Pons (tissue), 1 donor: ENCODE results near the gene MUC4.
"Not testable (repeated sequence)": the region's sequence is repeated elsewhere in the genome, so short reads cannot be mapped to it uniquely, and the experiment has no call there.

Experiments used
- DNase-seq: peaks from one replicate; pipeline ENCODE4 v3.0.0-alpha.2; 2016; ENCODE audit warnings: low spot score

Gene MUC4

DNA sequence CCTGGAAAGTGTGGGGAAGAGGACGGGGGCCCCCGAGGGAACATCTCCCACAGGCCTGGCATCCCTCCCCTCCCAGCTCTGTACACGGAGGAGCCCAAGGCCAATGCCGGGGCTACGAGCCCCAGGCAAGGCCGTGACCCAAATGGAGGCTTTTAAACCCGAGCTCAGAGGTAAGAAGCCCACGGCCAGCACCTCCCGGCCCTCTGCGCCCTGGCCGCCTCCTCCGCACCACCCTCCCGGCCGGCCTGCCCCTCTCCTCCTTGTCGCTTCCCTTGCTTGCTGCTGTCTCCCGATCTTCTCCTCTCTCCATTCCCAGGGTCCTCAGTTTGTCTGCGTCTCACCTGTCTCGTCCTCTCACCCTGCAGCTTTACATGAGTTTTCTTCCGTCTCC lies 1.3 kb downstream of the MUC4 start:
- DNase-seq, result no peak

DNA sequence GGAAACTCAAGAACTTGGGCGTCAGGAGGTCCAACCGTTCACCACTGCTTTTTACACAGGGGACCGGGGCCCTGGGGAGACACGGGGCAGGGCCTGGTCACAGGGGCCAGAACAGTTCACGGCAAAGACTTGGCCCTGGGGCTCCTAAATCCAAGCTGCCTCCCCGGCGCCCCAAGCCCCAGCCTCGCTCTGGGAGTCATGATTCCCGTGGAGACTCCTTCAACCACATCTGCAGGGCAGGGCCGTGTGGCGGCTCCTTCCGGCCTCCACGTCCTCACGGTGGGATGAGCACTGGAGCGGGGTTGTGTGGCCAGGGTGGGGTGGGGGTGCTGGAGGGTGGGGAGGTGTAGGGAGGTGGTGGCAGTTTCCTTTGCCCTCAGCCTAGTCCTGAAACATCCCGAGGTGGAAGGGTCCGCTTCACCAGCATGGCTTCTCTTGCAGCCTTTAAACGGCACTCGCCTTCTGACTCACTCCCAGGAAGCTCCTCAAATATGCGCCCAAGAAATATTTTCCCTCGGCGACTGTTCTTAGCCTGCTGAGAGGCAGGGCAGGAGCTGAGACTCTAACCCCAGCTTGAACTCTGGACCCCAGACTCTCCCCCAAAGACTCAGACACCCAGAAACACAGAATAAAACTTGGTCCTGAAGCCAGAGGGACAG lies 1.8 kb downstream of the MUC4 start:
- DNase-seq, result no peak

DNA sequence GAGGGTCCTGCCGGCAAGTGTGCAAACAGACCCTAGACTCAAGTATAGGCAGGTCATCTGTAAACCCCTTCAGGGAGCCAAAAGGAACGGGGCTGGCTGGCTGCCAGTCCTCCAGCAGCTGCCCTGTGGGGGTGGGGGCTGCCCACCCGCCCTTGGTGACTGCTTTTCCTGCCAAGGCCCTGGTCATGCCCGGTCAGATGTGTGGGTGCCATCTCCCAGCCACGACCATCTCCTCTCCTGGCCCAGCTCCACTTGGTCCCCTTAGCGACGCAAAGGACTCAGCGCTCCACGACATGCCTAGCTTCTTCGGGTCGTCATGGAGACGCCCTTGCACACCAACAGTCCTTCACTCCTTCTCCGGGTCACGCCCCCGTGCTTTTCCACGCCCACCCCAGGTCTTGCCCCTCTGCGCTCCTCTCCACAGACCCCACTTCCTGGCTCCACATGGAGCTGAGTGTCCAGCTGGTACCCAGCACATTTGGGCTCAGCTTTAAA lies 2.4 kb downstream of the MUC4 start:
- DNase-seq, result no peak

DNA sequence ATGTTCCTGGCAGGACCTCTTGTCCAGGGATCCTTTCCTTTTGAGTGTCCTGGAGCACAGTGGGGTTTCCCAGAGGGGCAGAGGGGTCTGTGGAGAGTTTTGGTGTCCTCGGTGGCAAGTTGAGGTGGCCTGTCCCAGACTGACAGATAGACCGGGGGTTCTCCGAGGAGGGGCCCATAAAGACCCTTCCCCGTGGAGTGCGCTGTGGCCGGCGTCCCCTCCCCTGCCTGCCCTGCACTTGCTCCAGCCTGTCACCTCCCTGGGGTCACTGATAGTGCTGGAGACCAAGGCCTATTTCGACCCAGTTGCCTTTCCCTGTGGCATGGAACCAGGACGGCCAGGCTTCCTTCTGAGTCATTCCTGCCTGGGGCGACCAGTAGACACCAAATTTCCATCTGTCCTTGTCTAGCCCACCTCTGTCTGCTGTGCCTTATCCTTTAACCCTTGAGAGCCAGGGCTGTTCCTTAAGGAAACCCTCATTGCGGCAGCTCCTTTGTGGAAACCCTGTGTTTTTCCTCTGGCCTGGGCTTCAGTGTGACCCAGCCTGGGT lies 2.9 kb downstream of the MUC4 start:
- no peak for DNase-seq

DNA sequence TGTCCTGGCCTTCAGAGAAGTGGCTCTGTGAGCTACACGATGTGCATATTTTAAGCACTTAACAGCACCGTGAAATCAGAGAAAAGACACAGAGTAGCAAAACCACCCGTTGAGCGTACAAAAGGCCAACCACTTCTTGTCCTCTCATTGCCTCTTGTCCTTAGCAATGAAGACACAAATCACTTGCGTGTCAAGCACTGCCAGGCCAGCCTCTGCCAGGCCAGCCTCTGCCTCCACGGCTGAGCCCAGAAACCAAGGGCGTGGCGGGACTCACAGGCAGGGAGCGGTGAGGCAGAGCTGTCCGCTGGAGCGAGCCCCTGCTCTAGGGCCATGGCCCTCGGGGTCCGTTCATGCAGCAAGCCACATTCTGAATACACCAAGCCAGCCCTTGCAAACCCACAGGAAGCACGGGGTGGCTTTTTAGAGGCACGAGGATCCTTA lies 4.0 kb downstream of the MUC4 start:
- DNase-seq, result no peak

DNA sequence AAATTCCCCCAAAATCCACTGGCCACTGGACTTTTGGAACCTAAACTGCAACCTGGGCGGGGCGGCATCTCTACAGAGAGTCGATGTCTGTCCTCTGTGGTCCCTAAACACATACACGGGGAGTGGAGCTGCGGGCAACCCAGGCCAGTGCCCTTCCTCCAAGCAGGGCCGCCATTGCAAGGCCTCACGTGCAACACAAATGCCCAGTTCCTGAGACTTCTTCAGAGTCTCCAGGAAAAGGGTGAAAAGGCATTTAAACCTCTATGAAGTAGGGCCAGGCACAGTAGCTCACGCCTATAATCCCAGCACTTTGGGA lies 4.9 kb downstream of the MUC4 start:
- DNase-seq, result no peak

DNA sequence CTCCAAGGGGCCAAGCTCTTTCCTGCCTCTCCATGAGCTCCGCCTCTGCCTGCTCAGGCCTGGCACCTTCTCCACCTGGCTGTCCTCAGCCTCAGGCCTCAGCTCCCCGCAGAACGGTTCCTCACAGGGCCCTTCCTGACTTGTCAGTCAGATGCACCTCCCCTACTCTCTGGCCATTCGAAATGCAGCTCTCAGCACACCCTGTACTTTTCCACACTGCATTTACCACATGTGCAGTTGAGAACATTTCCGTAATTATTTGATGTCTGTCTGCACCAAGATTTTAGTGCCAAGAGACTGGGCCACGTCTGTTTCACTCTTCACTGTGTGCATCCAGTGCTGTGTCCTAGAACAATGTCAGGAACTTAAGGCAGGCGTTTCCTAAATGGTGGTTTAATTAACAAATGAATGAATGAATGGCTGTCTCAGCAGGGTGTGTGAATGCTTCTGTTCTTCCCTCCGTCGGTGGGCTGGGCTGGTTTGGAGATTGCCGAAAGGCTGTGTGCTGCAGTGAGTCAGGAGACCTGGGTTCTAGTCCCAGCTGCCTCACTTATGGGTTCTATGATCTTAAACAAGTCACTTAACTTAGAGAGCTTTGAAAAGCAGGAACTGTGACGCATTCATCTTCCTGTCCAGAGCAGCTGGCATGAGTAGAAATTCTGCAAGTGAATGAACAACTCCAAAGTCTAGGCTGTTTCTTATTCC lies 5.4 kb downstream of the MUC4 start:
- peak; percentile 7 for DNase-seq

DNA sequence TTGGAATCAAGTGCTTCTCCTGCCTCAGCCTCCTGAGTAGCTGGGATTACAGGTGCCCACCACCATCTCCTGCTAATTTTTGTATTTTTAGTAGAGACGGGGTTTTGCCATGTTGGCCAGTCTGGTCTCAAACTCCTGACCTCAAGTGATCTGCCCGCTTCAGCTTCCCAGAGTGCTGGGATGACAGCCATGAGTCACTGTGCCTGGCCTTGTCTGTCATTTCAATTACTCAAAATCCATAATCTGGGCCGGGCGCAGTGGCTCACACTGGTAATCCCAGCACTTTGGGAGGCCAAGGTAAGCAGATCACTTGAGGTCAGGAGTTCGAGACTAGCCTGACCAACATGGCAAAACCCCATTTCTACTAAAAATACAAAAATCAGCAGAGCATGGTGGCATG lies 6.1 kb downstream of the MUC4 start:
- not testable (repeated sequence) for DNase-seq

DNA sequence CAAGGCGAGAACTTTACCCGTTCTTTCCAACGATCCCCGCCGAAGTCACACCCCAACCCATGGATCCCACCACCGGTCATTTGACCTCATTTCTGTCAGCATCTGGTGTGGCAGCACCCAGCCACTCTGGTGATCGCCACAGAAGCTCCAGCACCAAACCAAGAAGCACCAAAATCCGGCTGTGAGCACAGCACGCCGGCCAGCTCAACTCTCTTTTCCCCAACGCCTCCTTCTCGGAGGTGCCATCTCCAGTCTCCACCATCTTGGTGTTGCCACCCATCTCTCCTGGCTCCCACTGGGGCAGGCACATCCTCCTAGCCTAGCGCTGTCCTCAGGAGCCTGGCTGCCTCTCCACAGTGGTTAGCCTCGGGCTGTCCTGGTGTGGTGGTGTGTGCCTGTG lies 6.5 kb downstream of the MUC4 start:
- DNase-seq, result no peak

DNA sequence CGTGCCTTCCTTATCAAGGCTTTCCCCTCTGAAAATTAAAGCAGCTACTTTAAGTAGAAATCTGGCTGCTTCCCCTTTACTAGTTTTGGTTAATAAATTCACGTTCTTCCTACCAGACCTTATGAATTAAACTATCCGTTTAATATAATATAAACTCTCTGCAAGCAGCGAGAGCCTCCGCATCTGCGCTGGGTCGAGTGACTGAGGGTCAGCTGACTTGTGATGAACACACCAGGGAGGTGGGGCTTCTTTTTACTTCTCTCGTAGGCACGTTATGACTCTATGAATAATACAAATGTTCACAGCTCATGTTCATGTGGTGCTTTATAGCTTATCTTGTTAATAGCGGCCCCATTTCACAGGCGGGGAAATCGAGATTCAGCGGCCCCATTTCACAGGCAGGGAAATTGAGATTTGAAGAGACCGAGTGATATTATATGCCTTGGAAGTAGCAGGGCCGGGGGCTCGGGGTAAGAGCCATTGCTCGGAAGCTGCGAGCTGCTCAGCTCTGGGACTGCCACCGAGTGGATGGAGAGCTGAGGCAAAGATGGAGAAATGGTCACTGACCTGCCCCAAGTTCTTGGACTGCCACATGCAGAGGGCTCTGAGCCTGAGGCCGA lies 8.3 kb downstream of the MUC4 start:
- no peak for DNase-seq

DNA sequence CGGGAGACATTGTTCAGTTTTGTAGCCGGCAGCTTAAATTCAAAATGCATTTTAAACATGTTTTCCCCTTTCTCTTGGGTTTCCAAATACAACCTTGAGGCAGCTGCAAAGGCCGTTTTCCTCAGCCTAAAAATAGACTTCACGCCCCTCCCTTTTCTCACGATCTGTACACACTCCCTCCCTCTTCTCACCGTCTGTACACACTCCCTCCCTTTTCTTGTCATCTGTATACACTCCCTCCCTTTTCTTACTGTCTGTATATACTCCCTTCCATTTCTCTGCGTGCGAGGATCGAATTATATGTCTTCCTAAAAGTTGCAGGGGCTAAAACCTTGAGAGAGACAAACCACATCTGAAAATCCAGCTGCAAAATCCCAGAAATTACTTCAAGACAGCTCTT lies 8.9 kb downstream of the MUC4 start:
- no peak for DNase-seq

DNA sequence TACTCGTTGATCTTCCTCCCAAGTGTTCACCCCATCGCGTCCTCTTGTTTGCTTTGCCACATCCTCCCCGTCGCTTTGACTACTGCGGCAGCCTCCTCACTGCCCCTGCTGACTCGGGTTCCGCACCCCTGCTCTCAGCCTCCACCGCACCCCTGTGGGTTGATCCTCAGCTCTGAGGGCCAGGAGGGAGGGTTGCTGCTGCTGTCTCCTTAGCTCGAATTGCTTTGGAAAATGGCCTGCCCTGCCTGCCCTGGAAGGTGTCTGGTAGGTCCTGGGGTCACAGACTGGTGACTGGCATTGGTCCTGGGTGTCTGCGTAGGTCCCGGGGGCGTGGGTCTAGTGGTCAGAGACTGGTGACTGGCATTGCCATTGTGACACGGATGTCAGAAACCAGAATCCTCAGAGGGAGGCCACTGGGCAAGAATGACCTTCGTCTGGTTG lies 9.4 kb downstream of the MUC4 start:
- DNase-seq, result no peak

DNA sequence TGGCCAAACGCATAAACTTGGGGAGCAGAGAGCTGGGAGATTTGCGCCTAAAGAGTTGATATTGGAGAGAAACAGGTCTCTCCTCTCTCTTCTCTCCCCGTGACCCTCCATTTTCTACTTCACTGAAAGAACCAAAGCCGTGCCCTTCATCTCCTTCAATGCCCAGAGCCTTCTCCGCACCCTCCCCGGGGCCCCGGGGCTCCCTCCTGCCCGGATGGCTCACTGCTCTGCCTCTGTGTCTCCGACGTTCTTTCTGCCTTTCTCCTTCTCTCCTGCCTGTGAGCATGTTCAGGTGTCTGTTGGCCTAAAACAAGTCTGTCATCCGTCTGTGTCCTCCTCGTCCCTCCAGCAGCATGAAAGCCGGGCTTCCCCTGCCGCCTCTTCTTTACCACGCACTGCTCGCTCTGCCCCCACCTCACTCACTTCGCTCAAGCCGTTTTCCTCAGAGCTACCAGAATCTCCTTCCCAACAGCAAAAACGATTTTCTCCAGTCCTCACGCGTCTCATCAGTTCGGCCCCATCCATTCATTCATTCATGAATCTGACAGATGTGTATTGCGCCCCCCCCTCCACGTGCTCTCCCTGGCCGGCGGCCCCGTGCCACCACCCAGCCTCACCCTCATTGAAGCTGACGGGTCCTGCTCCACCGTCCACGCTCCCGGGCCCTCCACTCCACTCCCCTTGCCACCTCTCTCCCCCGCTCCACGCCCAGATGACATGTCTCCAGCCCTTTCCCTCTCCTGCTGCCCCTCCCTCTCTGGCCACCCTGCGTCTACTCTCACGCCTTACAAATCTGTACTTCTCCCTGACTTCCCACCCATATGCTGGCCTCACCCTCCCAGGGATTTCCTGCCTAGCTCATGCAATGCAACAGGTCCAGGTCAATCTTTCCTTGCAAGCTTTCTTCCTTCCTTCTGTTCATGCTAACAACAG lies 10.2 kb downstream of the MUC4 start:
- no peak for DNase-seq

DNA sequence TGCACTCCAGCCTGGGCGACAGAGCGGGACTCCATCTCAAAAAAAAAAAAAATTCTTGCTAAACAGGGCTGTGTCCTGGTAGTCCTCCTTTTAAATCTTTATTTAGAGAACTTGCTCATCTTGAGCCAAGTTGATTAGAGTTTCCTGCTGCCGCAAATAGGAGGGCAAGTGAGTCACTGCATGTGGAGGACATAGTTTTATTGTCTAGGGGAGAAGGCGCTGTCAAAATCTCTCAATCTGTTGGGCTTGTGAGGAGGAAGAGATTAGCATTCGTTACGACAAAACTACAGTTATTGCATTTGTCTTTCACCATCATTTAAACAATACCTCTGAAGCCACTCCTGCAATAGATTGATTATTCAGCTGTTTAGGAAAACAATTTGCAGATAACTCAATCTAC lies 11.5 kb downstream of the MUC4 start:
- DNase-seq, result no peak

DNA sequence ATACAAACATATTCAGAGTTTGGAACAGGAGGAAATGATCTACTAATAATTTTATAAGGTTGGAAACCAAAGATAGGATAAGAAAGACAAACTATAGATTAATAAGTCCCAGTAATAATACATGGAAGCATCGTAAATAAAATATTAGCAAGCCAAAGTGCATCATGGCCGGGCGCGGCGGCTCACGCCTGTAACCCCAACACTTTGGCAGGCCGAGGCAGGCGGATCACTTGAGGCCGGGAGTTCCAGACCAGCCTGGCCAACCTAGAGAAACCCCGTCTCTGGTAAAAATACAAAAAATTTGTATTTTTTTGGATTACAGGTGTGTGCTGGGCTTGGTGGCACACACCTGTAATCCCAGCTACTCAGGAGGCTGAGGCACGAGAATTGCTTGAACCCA lies 14.9 kb downstream of the MUC4 start:
- no peak for DNase-seq

DNA sequence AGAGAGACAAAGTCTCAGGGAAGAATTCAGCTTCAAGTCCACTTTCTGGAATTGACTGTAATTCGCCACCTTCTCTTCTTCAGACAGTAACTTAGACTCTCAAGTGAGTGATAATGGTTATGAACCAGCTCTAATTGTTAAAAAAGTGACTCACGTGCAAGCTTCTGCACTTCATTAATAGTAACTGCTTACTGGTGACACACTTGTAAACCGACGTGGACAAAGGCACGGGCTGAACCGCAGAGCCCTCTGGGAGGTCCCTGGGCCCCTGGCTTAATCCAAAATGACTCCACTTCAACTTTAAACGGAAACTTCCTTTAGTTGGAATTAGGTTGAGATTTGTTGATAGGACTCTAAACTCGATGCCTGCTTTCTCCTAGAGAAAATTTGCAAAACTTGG lies 17.0 kb downstream of the MUC4 start:
- DNase-seq, result no peak

DNA sequence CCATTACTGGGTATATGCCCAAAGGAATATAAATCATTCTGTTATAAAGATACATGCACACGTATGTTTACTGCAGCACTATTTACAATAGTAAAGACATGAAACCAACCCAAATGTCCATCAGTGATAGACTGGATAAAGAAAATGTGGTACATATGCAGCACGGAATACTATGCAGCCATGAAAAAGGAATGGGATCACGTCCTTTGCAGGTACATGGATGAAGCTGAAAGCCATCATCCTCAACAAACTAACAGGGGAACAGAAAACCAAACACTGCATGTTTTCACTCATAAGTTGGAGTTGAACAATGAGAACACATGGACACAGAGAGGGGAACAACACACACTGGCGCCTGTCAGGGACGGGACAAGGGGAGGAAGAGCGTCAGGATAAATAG lies 19.1 kb downstream of the MUC4 start:
- not testable (repeated sequence) for DNase-seq

DNA sequence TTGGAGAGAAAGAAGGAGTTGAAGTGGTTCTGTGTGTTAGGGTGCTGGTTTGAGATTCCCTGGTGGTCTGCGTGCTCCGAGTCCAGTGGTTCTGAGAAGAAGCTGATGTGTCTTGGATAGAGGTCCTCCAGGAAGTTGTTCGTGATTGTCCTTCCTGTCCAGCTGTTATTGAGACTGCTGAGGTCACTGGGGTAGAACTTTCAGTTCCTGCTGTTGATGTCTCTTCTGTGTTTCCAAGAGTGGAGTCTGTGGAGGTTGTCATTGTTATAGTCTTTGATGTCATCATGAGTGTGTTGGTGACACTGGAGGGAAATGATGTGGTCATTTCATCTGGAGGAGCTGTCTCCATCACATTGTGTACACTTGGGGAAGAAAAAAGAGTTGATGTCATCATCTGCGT lies 20.8 kb downstream of the MUC4 start:
- peak; percentile 3 for DNase-seq

DNA sequence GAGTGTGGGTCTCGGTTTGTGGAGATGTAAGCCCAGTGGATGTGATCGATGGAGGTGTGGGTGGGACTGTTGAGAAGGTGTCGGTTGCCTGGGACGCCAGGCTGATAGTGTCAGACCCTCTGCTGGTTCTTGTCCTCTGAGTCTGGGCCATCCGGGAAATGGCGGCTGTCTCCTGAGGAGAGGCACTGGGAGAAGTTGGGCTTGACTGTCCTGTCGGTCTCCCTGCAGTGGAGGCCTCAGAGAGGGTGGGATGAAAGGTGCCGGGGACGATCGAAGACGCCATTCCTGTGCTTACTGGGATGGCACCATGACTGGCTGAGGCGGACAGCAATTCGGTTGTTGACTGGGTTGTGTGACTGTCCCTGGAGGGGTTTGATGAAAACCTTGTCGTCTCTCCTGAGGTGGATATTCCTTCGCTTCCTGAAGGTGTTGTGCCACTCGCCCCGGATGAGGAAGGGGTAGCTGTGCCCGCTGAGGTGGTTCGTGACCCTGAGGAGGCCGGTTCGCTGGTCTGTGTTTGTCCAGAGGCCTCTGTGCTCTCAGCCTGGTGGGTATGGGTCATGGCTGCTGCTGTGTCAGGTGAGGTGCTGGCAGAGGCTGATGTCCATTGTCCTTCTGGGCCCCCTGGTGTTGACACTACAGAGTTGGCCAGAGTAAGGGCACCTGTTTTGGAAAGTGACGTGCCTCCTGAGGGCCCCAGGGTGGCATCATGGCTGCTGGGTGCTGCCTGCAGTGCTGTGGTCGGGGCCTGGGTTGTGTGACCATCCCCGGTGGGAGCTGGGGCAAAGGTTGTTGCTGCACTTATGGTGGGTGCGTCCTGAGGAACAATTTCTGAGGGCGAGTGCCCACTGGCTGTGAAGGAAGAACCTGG lies 22.8 kb downstream of the MUC4 start:
- no peak for DNase-seq

DNA sequence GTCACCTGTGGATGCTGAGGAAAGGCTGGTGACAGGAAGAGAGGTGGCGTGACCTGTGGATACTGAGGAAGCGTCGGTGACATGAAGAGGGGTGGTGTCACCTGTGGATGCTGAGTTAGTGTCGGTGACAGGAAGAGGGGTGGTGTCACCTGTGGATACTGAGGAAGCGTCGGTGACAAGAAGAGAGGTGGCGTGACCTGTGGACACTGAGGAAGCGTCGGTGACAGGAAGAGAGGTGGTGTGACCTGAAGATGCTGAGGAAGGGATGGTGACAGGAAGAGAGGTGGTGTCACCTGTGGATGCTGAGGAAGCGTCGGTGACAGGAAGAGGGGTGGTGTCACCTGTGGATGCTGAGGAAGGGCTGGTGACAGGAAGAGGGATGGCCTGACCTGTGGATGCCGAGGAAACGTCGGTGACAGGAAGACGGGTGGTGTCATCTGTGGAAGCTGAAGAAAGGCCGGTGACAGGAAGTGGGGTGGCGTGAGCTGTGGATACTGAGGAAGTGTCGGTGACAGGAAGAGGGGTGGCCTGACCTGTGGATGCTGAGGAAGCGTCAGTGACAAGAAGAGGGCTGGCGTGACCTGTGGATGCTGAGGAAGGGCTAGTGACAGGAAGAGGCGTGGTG lies 25.8 kb downstream of the MUC4 start:
- not testable (repeated sequence) for DNase-seq

DNA sequence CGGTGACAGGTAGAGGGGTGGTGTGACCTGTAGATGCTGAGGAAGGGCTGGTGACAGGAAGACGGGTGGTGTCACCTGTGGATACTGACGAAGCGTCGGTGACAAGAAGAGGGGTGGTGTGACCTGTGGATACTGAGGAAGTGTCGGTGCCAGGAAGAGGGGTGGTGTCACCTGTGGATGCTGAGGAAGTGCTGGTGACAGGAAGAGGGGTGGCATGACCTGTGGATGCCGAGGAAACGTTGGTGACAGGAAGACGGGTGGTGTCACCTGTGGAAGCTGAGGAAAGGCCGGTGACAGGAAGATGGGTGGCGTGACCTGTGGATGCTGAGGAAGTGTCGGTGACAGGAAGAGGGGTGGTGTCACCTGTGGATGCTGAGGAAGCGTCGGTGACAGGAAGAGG lies 27.7 kb downstream of the MUC4 start:
- DNase-seq, result not testable (repeated sequence)
